HG03378 (cell line): ENCODE measurements around the gene CYB5R3.
"Not testable (repeated sequence)": the region's sequence is repeated elsewhere in the genome, so short reads cannot be mapped to it uniquely, and the experiment has no call there.

Experiments
- ATAC-seq: cut with Tn5 transposase; IDR thresholded peaks from one replicate; pipeline ENCODE4 v1.9.1; 2021; ENCODE audit warnings: mild to moderate bottlenecking, moderate library complexity; ENCODE audit not compliant: unreplicated experiment

CYB5R3 gene

GRCh38 chr22:42577141-42577540, 72.1 kb downstream of the CYB5R3 start:
- not testable (repeated sequence) for ATAC-seq

- ATAC-seq: not testable (repeated sequence)
Measured at GRCh38 chr22:42575996-42576574, 73.1 kb downstream of the CYB5R3 start.

- ATAC-seq: not testable (repeated sequence)
Measured at GRCh38 chr22:42574468-42574867, 74.7 kb downstream of the CYB5R3 start.

GRCh38 chr22:42574046-42574445, 75.1 kb downstream of the CYB5R3 start:
- ATAC-seq: not testable (repeated sequence)

- ATAC-seq: not testable (repeated sequence)
Measured at GRCh38 chr22:42571068-42571467, 78.1 kb downstream of the CYB5R3 start.

- ATAC-seq: not testable (repeated sequence)
Measured at GRCh38 chr22:42570580-42570979, 78.6 kb downstream of the CYB5R3 start.

GRCh38 chr22:42567950-42568349, 81.2 kb downstream of the CYB5R3 start:
- not testable (repeated sequence) for ATAC-seq
